Activated naive CD8-positive, alpha-beta T cell (primary cell): ENCODE measurements around the gene CACNA1G.

Source experiments
- H3K27ac Mint-ChIP-seq: one replicate; pipeline ENCODE4 v1.8.0; 2021; ENCODE audit warnings: mixed read lengths
- H3K27me3 Mint-ChIP-seq: one replicate; pipeline ENCODE4 v1.8.0; 2021; ENCODE audit warnings: mixed read lengths
- H3K36me3 Mint-ChIP-seq: one replicate; pipeline ENCODE4 v1.8.0; 2021; ENCODE audit warnings: mixed read lengths
- H3K4me1 Mint-ChIP-seq: one replicate; pipeline ENCODE4 v1.8.0; 2021; ENCODE audit warnings: low read depth, mixed read lengths
- H3K4me3 Mint-ChIP-seq: one replicate; pipeline ENCODE4 v1.8.0; 2021; ENCODE audit warnings: mild to moderate bottlenecking, mixed read lengths
- H3K9me3 Mint-ChIP-seq: one replicate; pipeline ENCODE4 v1.8.0; 2021; ENCODE audit warnings: low read depth, mixed read lengths

The CACNA1G gene

GRCh38 chr17:50612281-50612680, 51.8 kb downstream of the CACNA1G start:
- Mint-ChIP-seq H3K4me1 (peaks cover 7% of the 10 kb centered on the region), H3K4me3 (no peak overlapping the region), H3K9me3 (no peaks in the 10 kb centered on the region), H3K27ac (no peak overlapping the region), H3K36me3 (no peaks in the 10 kb centered on the region), H3K27me3 (no peaks in the 10 kb centered on the region)

DNA sequence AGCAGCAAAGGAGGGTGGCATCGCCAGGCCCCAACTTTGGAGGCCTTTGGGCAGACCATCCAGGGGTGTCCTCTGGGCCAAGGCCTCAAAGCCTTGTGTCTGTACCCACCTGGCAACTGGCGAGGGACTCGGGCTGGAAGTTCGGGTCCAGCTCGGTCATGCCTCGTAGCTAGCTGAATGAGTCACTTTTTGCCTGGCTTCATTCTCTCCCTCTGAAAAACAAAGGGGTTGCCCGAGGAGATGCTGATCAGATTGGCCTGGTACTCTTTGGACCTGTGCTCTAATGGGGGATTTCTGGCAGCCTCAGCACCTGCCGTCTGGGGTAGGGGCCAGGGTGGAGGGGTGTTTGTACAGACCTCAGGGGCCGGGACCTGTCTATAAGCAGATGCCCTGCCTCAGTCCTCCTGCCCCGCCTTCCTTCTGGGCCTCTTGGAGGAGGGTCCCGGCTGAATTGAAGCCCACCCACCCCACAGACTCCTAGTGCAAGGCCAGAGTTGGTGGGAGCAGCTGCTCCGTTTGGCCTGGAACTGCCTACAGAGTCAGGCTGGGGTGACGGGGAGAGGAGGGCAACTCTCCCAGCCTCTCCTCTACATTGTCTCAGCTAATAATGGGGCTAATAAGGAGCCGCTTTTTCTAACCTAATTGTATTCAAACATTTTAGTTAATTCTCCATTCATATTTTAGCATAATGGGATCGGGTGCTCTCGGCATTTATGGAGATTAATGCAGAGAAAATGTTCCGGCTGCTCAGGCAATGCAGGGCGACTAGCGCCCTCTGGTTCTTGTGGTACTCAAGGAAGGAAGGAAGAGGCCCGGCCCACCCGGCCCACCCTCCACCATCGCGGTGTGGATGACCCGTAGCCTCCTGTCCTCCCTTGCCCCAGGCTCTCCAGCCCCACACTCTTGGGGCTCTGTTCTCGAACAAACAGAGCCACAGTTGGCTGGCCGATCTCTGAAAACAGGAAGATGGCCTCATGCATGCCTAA, 52.8 kb downstream of the CACNA1G start:
- Mint-ChIP-seq H3K36me3 (no peaks in the 10 kb centered on the region), H3K27ac (no peak overlapping the region), H3K4me3 (no peak overlapping the region), H3K27me3 (no peaks in the 10 kb centered on the region), H3K9me3 (no peaks in the 10 kb centered on the region), H3K4me1 (peaks cover 7% of the 10 kb centered on the region)

DNA sequence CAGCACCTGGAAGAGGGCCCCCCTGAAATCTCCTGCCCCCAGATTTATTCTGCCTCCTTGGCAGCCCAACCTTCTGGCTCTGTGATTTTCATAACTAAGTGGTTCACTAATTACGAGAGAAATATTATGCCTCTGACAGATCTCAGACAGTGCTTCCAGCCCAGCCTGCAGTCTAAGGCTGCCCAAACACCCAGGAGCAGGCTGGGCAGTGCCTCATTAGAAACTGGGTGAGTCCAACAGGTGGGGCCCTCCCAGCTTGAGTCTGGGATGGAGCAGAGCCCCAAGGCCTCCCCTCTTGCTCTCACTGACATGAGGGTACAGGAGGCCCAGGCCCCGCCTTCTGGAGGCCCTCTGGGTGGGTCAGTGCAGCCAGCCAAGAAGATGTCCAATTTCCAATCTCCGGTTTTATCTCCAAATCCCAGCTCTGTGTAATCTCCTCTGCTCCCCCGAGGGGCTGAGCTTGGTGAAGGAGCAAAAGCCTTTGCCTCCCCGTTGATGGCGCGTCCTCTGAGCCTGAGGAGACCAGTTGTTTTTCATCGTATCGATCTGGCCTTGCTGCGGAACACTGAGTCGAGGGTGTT, 54.0 kb downstream of the CACNA1G start:
- Mint-ChIP-seq H3K9me3 (no peaks in the 10 kb centered on the region), H3K4me3 (no peak overlapping the region), H3K4me1 (peaks cover 7% of the 10 kb centered on the region), H3K27me3 (no peaks in the 10 kb centered on the region), H3K36me3 (no peaks in the 10 kb centered on the region), H3K27ac (no peak overlapping the region)

DNA sequence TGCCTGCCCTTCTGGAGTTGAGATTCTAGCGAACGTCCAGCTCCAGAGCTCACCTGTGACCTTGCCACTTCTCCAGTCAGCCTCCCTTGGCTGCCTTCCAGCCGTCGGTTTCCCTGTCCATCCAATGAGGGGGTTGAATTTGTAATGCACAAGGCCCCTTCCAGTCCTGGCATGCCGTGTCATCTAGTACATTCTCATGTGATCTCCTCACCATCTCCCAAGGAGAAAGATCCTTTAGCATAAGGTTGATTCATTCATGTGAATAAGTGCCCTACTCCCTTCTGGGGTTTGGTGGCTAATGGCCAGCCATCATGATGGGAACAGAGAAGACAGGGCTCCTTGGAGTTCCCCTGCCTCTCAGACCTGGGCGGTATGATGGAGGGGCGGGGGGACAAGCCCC, 55.3 kb downstream of the CACNA1G start:
- Mint-ChIP-seq H3K27me3 (no peaks in the 10 kb centered on the region), H3K4me3 (no peak overlapping the region), H3K9me3 (no peaks in the 10 kb centered on the region), H3K36me3 (no peaks in the 10 kb centered on the region), H3K4me1 (peaks cover 7% of the 10 kb centered on the region), H3K27ac (no peak overlapping the region)

- no peak overlapping the region for H3K27ac Mint-ChIP-seq
- H3K4me3 Mint-ChIP-seq = no peak overlapping the region
- H3K27me3 Mint-ChIP-seq = no peaks in the 10 kb centered on the region
- peaks cover 7% of the 10 kb centered on the region for H3K4me1 Mint-ChIP-seq
- H3K9me3 Mint-ChIP-seq = no peaks in the 10 kb centered on the region
- H3K36me3 Mint-ChIP-seq = no peaks in the 10 kb centered on the region
These were observed 57.8 kb downstream of the CACNA1G start for GRCh38 chr17:50618300-50618699.

GRCh38 chr17:50618941-50619340, 58.4 kb downstream of the CACNA1G start:
- no peak overlapping the region for H3K4me3 Mint-ChIP-seq
- no peaks in the 10 kb centered on the region for H3K27me3 Mint-ChIP-seq
- no peak overlapping the region for H3K27ac Mint-ChIP-seq

DNA sequence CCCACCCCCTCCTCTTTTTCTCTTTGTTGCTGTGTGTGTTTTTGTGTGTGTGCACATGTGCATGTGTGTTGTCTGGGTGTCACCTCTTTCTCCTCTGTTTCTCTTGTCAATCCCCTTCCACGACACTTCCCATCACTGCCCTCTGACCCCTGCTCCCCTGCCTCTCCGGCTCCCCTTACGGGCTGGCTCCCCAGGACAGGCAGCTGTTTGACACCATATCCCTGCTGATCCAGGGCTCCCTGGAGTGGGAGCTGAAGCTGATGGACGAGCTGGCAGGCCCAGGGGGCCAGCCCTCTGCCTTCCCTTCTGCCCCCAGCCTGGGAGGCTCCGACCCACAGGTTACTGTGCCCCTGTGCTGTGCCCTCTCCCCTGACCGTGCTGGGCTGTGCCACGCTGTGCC, 59.0 kb downstream of the CACNA1G start:
- Mint-ChIP-seq H3K9me3 (no peaks in the 10 kb centered on the region), H3K27me3 (no peaks in the 10 kb centered on the region), H3K27ac (no peak overlapping the region), H3K36me3 (no peaks in the 10 kb centered on the region), H3K4me3 (no peak overlapping the region), H3K4me1 (no peaks in the 10 kb centered on the region)

More at GRCh38 chr17:50618941-50619340, 58.4 kb downstream of the CACNA1G start:
- Mint-ChIP-seq H3K9me3 (no peaks in the 10 kb centered on the region), H3K4me1 (peaks cover 5% of the 10 kb centered on the region), H3K36me3 (no peaks in the 10 kb centered on the region)

DNA sequence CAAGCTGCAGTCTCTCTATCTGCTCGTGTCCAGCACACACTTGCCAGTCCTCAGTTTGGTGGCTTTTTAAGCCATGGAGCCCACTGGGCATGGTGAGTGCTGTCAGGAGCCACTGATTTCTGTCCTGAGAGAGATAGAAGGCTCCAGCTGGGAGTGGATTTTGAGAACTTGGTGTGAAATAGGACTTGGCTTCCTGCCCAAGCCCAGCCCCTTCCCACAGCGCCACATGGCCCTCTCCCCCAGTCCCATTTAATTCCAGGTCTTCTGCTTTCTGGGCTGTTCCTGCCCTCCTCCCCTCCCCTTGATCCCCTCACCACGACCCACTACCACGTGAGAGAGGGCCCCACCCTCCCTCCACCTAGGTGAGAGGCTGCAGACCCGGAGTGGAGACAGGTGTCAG, 59.7 kb downstream of the CACNA1G start:
- no peaks in the 10 kb centered on the region for H3K9me3 Mint-ChIP-seq
- no peak overlapping the region for H3K4me3 Mint-ChIP-seq
- no peaks in the 10 kb centered on the region for H3K4me1 Mint-ChIP-seq
- no peaks in the 10 kb centered on the region for H3K27me3 Mint-ChIP-seq
- no peaks in the 10 kb centered on the region for H3K36me3 Mint-ChIP-seq
- H3K27ac Mint-ChIP-seq = no peak overlapping the region

GRCh38 chr17:50620858-50621257, 60.3 kb downstream of the CACNA1G start:
- Mint-ChIP-seq H3K9me3 (no peaks in the 10 kb centered on the region), H3K36me3 (no peaks in the 10 kb centered on the region), H3K4me1 (no peaks in the 10 kb centered on the region), H3K27me3 (peaks cover 4% of the 10 kb centered on the region), H3K27ac (no peak overlapping the region), H3K4me3 (no peak overlapping the region)

- no peak overlapping the region for H3K27ac Mint-ChIP-seq
- no peak overlapping the region for H3K4me3 Mint-ChIP-seq
- H3K4me1 Mint-ChIP-seq = no peaks in the 10 kb centered on the region
- H3K36me3 Mint-ChIP-seq = no peaks in the 10 kb centered on the region
- H3K9me3 Mint-ChIP-seq = no peaks in the 10 kb centered on the region
- peaks cover 4% of the 10 kb centered on the region for H3K27me3 Mint-ChIP-seq
These were observed 61.1 kb downstream of the CACNA1G start for GRCh38 chr17:50621574-50622031.

DNA sequence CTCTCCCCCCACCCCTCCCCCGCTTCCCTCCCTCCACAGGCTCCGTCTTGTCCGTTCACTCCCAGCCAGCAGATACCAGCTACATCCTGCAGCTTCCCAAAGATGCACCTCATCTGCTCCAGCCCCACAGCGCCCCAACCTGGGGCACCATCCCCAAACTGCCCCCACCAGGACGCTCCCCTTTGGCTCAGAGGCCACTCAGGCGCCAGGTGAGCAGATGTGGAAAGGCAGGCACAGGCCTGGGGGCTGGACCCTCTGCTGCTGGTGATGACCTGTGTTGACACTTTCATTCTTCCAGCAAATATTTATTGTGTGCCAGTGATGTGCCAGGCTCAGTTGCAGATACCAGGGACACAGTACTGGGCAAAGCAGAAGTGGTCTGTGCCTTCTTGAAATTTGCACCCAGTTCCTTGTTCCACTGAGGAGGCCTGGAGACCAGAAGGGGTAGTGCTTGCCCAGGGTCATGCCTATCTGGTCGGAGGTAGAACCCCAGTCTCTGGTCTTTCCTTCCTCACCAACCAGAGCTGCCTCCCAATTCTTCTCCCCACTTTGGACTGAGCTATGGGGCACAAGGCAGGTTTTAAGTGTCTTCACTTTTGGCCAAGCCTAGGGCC, 63.9 kb downstream of the CACNA1G start:
- no peaks in the 10 kb centered on the region for H3K4me1 Mint-ChIP-seq
- peaks cover 17% of the 10 kb centered on the region for H3K27me3 Mint-ChIP-seq
- no peaks in the 10 kb centered on the region for H3K9me3 Mint-ChIP-seq
- H3K27ac Mint-ChIP-seq = no peak overlapping the region
- no peaks in the 10 kb centered on the region for H3K36me3 Mint-ChIP-seq
- no peak overlapping the region for H3K4me3 Mint-ChIP-seq

DNA sequence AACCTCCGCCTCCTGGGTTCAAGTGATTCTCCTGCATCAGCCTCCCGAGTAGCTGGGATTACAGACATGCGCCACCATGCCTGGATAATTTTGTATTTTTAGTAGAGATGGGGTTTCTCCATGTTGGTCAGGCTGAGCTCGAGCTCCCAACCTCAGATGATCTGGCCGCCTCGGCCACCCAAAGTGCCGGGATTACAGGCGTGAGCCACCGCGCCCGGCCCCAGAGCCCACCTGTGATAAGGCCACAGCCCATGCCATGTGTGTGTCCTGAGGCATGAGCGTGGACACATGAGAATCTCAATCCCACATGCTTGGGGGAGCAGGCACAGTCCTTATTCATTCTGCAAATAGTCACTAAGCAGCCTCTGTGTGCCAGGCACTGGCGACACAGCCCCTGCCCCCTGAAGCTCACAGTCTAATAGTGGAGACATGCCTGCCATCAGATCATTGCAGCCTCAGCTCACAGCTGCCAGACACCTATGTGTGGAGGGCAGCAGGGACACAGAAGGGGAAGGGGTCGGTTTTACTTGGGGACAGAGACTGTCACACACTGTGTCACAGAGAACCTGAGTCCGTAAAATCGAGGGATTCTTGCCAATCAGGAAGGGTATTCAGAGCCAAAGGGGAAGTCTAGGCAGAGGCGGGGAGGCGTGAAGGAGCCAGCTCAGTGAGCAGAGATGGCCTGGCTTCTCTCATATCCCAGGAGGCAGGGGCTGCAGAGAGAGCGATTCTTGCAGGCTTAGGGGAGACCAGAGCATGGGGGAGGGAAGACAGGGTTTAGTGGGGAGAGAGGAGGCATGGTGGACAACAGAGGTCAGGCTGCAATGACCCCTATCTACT, 64.7 kb downstream of the CACNA1G start:
- no peaks in the 10 kb centered on the region for H3K9me3 Mint-ChIP-seq
- H3K27me3 Mint-ChIP-seq = peaks cover 18% of the 10 kb centered on the region
- no peak overlapping the region for H3K27ac Mint-ChIP-seq
- no peaks in the 10 kb centered on the region for H3K4me1 Mint-ChIP-seq
- no peaks in the 10 kb centered on the region for H3K36me3 Mint-ChIP-seq
- H3K4me3 Mint-ChIP-seq = no peak overlapping the region

- H3K9me3 Mint-ChIP-seq = no peaks in the 10 kb centered on the region
- no peak overlapping the region for H3K4me3 Mint-ChIP-seq
- peaks cover 21% of the 10 kb centered on the region for H3K27me3 Mint-ChIP-seq
- H3K4me1 Mint-ChIP-seq = no peaks in the 10 kb centered on the region
- no peak overlapping the region for H3K27ac Mint-ChIP-seq
- no peaks in the 10 kb centered on the region for H3K36me3 Mint-ChIP-seq
These were observed 65.6 kb downstream of the CACNA1G start for GRCh38 chr17:50626037-50626574.

DNA sequence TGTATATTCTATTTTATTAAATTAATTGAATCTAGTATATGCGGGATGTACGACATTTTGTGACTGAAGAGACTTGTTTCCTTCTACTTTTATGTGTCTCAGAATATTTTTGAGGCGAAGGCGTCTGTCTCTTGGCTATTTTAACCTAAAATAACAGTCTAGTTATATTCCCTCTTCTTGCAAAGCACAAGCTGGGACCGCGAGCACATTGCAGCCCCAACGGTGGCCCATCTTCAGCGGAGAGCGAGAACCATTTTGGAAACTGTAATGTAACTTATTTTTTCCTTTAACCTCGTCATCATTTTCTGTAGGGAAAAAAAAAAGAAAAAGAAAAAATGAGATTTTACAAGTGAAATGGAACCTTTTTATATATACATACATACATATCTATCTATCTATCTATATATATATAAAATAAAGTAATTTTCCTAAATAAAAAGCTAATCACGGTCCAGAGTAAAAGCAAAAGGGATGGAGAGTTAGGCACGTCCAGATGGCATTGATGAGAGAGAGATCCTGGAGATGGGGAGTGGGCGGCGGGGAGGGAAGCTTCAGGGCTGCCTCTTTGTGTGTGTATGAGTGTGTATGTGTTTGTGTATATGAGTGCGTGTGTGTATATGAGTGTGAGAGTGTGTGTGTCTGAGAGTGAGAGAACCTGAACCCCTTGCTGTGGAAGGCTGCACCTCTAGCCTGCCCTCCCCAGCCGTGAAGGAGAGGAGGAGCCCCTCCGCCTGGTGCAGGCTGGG, 66.7 kb downstream of the CACNA1G start:
- H3K9me3 Mint-ChIP-seq = no peaks in the 10 kb centered on the region
- no peak overlapping the region for H3K4me3 Mint-ChIP-seq
- H3K27me3 Mint-ChIP-seq = peaks cover 29% of the 10 kb centered on the region
- H3K4me1 Mint-ChIP-seq = no peaks in the 10 kb centered on the region
- no peaks in the 10 kb centered on the region for H3K36me3 Mint-ChIP-seq
- no peak overlapping the region for H3K27ac Mint-ChIP-seq
